Cardiac fibroblast (primary cell): ENCODE measurements around the gene SPAG16.

Source experiments
- DNase-seq, 2 donors: peaks; one replicate each; pipeline versions ENCODE4 v3.0.0 to v3.0.0-alpha.2; 2010; ENCODE audit warnings: low read depth in 2 of 2
- H3K4me3 ChIP-seq, 2 donors: replicated peaks in 1 of 2; 1 replicate in 1 of 2; 2 replicates in 1 of 2; pipeline ENCODE4 v1.5.1; 2011; ENCODE audit warnings: low read depth in 2 of 2, low read length in 2 of 2, mild to moderate bottlenecking in 2 of 2, moderate library complexity in 1 of 2
- CTCF ChIP-seq: IDR thresholded peaks from one replicate; pipeline ENCODE4 v1.5.1; 2011; ENCODE audit warnings: low read depth, mild to moderate bottlenecking, low read length, inconsistent platforms

The SPAG16 gene

GRCh38 chr2:213419980-213420379, 135.7 kb downstream of the SPAG16 start:
- DNase-seq, result no peak
- no peak overlapping the region for H3K4me3 ChIP-seq
- no peak for TF ChIP-seq CTCF

- DNase-seq, result no peak
- no peak for TF ChIP-seq CTCF
- H3K4me3 ChIP-seq, result no peak overlapping the region
Observed at GRCh38 chr2:213420828-213421385, 136.6 kb downstream of the SPAG16 start.

GRCh38 chr2:213422211-213422610, 137.9 kb downstream of the SPAG16 start:
- H3K4me3 ChIP-seq, result no peak overlapping the region
- DNase-seq, result no peak
- no peak for TF ChIP-seq CTCF

GRCh38 chr2:213425618-213426017, 141.4 kb downstream of the SPAG16 start:
- DNase-seq, result no peak
- H3K4me3 ChIP-seq, result no peak overlapping the region
- no peak for TF ChIP-seq CTCF

- no peak overlapping the region for H3K4me3 ChIP-seq
- no peak for TF ChIP-seq CTCF
- DNase-seq, result peak in 1 of 2 donors; percentile 44
Observed at GRCh38 chr2:213429516-213429915, 145.3 kb downstream of the SPAG16 start.

- no peak overlapping the region for H3K4me3 ChIP-seq
- TF ChIP-seq CTCF, result no peak
- DNase-seq, result no peak
Observed at GRCh38 chr2:213443921-213444320, 159.7 kb downstream of the SPAG16 start.
